C4-2B (cell line): Measurements from ENCODE around the gene AK5.

Experiments
- ZFX ChIP-seq: fragments of 450-650 bp; IDR thresholded peaks from 2 replicates; pipeline ENCODE4 v1.6.1; 2017
- TF ChIP-seq, protein P1 (sequence below): fragments of 450-650 bp; conservative IDR thresholded peaks from 2 replicates; pipeline ENCODE4 v1.5.1; 2017; ENCODE audit warnings: mild to moderate bottlenecking

- TF ChIP-seq, protein P1, sequence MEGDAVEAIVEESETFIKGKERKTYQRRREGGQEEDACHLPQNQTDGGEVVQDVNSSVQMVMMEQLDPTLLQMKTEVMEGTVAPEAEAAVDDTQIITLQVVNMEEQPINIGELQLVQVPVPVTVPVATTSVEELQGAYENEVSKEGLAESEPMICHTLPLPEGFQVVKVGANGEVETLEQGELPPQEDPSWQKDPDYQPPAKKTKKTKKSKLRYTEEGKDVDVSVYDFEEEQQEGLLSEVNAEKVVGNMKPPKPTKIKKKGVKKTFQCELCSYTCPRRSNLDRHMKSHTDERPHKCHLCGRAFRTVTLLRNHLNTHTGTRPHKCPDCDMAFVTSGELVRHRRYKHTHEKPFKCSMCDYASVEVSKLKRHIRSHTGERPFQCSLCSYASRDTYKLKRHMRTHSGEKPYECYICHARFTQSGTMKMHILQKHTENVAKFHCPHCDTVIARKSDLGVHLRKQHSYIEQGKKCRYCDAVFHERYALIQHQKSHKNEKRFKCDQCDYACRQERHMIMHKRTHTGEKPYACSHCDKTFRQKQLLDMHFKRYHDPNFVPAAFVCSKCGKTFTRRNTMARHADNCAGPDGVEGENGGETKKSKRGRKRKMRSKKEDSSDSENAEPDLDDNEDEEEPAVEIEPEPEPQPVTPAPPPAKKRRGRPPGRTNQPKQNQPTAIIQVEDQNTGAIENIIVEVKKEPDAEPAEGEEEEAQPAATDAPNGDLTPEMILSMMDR, result no peak
- TF ChIP-seq ZFX, result no peak
Observed at GRCh38 chr1:77608893-77609292, 327.1 kb downstream of the AK5 start.
